ENCODE data around the gene NARF. TPM values are rescaled to one million over a fixed set of nuclear protein-coding genes. Genes with fewer than 3 reads are reported as not detected.

The NARF gene
- total RNA-seq, 1 experiment from 2014 or later, result 96.7 TPM

GRCh38 chr17:82463391-82463790 is 4.8 kb downstream of the NARF start (continued):
- no peak for TF ChIP-seq ARID4B (CRISPR knock-in tag; IDR thresholded peaks at IDR 0.05; ENCODE audit: borderline replicate concordance)
- TF ChIP-seq ZNF416 (CRISPR knock-in tag; IDR thresholded peaks at IDR 0.05), result no peak
- no peak for TF ChIP-seq ZBTB43 (CRISPR knock-in tag; IDR thresholded peaks at IDR 0.05)
- TF ChIP-seq SMAD3 (CRISPR knock-in tag; IDR thresholded peaks at IDR 0.05; ENCODE audit: borderline replicate concordance), result no peak
- TF ChIP-seq IRF1 (CRISPR knock-in tag; IDR thresholded peaks at IDR 0.05), result no peak
- TF ChIP-seq ZNF232 (CRISPR knock-in tag; IDR thresholded peaks at IDR 0.05), result no peak
- TF ChIP-seq OVOL2 (CRISPR knock-in tag; IDR thresholded peaks at IDR 0.05; ENCODE audit: borderline replicate concordance), result no peak
- no peak for TF ChIP-seq ERG (CRISPR knock-in tag; IDR thresholded peaks at IDR 0.05)

GRCh38 chr17:82463925-82464566 is 5.5 kb downstream of the NARF start:
- Mint-ChIP-seq H3K4me3 (no peak overlapping the region), H3K9me3 (no peaks in the 10 kb centered on the region), H3K4me1 (peaks cover 3% of the 10 kb centered on the region; the same call in 1 of the 2 replicates), H3K27ac (no peak overlapping the region), H3K36me3 (peaks cover 58% of the 10 kb centered on the region), H3K27me3 (ENCODE audit: low read depth) (no peaks in the 10 kb centered on the region)
- CTCF ChIA-PET, result no interaction called here
- no peak for DNase-seq (ENCODE audit: low spot score)
- ATAC-seq, result no peak
- TF ChIP-seq ZNF416 (CRISPR knock-in tag; IDR thresholded peaks at IDR 0.05), result no peak
- POLR2A ChIA-PET, result no interaction called here

GRCh38 chr17:82464567-82464929 is 6.0 kb downstream of the NARF start:
- ChIA-PET CTCF (no interaction called here), POLR2A (no interaction called here)
- ATAC-seq, result no peak
- H3K27me3 Mint-ChIP-seq (ENCODE audit: low read depth), result no peaks in the 10 kb centered on the region
- no peak for DNase-seq (ENCODE audit: low spot score)
- no peak overlapping the region for H3K4me3 Mint-ChIP-seq
- peaks cover 63% of the 10 kb centered on the region for H3K36me3 Mint-ChIP-seq
- no peak overlapping the region for H3K27ac Mint-ChIP-seq
- no peaks in the 10 kb centered on the region for H3K9me3 Mint-ChIP-seq
- H3K4me1 Mint-ChIP-seq, result no peaks in the 10 kb centered on the region
- TF ChIP-seq FOXP1 (CRISPR knock-in tag; IDR thresholded peaks at IDR 0.05; ENCODE audit: borderline replicate concordance) (no peak), ARID4B (CRISPR knock-in tag; IDR thresholded peaks at IDR 0.05; ENCODE audit: borderline replicate concordance) (no peak), PREB (CRISPR knock-in tag; IDR thresholded peaks at IDR 0.05; ENCODE audit: borderline replicate concordance) (no peak), E2F1 (CRISPR knock-in tag; IDR thresholded peaks at IDR 0.05) (no peak), ZNF232 (CRISPR knock-in tag; IDR thresholded peaks at IDR 0.05) (no peak), NFYB (CRISPR knock-in tag; conservative IDR thresholded peaks at IDR 0.05; ENCODE audit: low read depth) (no peak), FOXP4 (CRISPR knock-in tag; IDR thresholded peaks at IDR 0.05) (no peak), SOX15 (CRISPR knock-in tag; IDR thresholded peaks at IDR 0.05) (no peak)

Measured in WTC11 (cell line).